Nephron (organoid): ENCODE data around the gene SIRT5.

Experiments
- H3K27ac Mint-ChIP-seq, 3 experiments: 2 replicates each; pipeline ENCODE4 v1.8.0; 2020; ENCODE audit warnings: mixed read lengths in 3 of 3, mild to moderate bottlenecking in 2 of 3, moderate library complexity in 1 of 3
- H3K27me3 Mint-ChIP-seq: 2 replicates; pipeline ENCODE4 v1.8.0; 2021; ENCODE audit warnings: low read depth, mild to moderate bottlenecking, moderate library complexity, mixed read lengths
- H3K36me3 Mint-ChIP-seq: 2 replicates; pipeline ENCODE4 v1.8.0; 2020; ENCODE audit warnings: low read depth, mixed read lengths
- H3K4me1 Mint-ChIP-seq: 2 replicates; pipeline ENCODE4 v1.8.0; 2020; ENCODE audit warnings: mixed read lengths
- H3K4me3 Mint-ChIP-seq, 3 experiments: 2 replicates each; pipeline ENCODE4 v1.8.0; 2020; ENCODE audit warnings: mild to moderate bottlenecking in 3 of 3, mixed read lengths in 3 of 3, moderate library complexity in 2 of 3
- H3K9me3 Mint-ChIP-seq: 2 replicates; pipeline ENCODE4 v1.8.0; 2020; ENCODE audit warnings: mixed read lengths
- TF ChIP-seq, protein P1 (sequence below), 3 experiments: fragments of 200-600 bp; sonication (generic); IDR thresholded peaks; one replicate each; pipeline ENCODE4 v1.5.0; 2021; ENCODE audit warnings: antibody characterized with exemption in 3 of 3; ENCODE audit not compliant: unreplicated experiment in 3 of 3

SIRT5 gene

DNA sequence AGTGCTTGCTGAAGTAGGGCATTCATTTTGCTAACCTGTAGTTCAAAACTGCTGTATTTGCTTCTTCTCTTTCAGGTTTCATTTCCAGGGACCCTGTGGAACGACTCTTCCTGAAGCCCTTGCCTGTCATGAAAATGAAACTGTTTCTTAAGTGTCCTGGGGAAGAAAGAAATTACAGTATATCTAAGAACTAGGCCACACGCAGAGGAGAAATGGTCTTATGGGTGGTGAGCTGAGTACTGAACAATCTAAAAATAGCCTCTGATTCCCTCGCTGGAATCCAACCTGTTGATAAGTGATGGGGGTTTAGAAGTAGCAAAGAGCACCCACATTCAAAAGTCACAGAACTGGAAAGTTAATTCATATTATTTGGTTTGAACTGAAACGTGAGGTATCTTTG lies 37.3 kb downstream of the SIRT5 start:
- no peaks in the 10 kb centered on the region for H3K9me3 Mint-ChIP-seq
- H3K27ac Mint-ChIP-seq, result no peak overlapping the region
- H3K4me3 Mint-ChIP-seq, result peak overlapping the region in 2 of 3 experiments; percentile 37 to 47
- H3K36me3 Mint-ChIP-seq, result peaks cover 26% of the 10 kb centered on the region
- no peaks in the 10 kb centered on the region for H3K27me3 Mint-ChIP-seq
- TF ChIP-seq, protein P1, sequence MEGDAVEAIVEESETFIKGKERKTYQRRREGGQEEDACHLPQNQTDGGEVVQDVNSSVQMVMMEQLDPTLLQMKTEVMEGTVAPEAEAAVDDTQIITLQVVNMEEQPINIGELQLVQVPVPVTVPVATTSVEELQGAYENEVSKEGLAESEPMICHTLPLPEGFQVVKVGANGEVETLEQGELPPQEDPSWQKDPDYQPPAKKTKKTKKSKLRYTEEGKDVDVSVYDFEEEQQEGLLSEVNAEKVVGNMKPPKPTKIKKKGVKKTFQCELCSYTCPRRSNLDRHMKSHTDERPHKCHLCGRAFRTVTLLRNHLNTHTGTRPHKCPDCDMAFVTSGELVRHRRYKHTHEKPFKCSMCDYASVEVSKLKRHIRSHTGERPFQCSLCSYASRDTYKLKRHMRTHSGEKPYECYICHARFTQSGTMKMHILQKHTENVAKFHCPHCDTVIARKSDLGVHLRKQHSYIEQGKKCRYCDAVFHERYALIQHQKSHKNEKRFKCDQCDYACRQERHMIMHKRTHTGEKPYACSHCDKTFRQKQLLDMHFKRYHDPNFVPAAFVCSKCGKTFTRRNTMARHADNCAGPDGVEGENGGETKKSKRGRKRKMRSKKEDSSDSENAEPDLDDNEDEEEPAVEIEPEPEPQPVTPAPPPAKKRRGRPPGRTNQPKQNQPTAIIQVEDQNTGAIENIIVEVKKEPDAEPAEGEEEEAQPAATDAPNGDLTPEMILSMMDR (IDR thresholded peaks at IDR 0.05; ENCODE audit: unreplicated experiment in 3 of 3), result no peak
- H3K4me1 Mint-ChIP-seq, result peaks cover 31% of the 10 kb centered on the region

DNA sequence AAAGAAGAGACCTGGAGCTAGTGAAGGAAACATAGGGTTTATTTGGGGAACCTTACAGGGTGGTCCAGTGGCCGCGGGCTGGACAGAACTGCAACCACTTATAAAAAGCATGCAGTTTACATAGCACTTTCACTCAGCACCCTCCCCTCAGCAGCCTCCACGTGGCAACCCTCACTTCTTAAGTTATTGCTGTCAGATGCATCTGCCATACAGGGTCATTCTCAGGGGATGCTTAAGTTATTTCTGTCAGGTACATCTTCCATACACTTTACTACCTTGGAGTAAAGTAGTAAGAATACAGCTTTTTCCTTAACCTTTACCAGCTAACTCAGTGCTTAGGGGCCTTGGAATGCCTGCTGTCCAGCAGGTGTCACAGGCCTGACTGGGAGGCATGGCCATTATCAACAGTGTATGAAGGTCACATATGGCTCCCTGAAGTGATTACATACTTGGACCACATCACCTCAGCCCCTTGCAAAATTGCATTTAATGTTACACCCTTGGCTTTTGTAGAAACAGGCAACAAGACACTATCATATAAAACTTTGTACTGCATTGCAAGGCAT lies 38.7 kb downstream of the SIRT5 start:
- H3K4me1 Mint-ChIP-seq, result peaks cover 41% of the 10 kb centered on the region
- TF ChIP-seq, protein P1 (IDR thresholded peaks at IDR 0.05; ENCODE audit: unreplicated experiment in 3 of 3), result no peak
- no peaks in the 10 kb centered on the region for H3K27me3 Mint-ChIP-seq
- H3K9me3 Mint-ChIP-seq, result no peaks in the 10 kb centered on the region
- peak overlapping the region in 2 of 3 experiments; percentile 82 to 88 for H3K27ac Mint-ChIP-seq
- peak overlapping the region; percentile 93 to 99 (median 99) for H3K4me3 Mint-ChIP-seq
- H3K36me3 Mint-ChIP-seq, result peaks cover 29% of the 10 kb centered on the region

DNA sequence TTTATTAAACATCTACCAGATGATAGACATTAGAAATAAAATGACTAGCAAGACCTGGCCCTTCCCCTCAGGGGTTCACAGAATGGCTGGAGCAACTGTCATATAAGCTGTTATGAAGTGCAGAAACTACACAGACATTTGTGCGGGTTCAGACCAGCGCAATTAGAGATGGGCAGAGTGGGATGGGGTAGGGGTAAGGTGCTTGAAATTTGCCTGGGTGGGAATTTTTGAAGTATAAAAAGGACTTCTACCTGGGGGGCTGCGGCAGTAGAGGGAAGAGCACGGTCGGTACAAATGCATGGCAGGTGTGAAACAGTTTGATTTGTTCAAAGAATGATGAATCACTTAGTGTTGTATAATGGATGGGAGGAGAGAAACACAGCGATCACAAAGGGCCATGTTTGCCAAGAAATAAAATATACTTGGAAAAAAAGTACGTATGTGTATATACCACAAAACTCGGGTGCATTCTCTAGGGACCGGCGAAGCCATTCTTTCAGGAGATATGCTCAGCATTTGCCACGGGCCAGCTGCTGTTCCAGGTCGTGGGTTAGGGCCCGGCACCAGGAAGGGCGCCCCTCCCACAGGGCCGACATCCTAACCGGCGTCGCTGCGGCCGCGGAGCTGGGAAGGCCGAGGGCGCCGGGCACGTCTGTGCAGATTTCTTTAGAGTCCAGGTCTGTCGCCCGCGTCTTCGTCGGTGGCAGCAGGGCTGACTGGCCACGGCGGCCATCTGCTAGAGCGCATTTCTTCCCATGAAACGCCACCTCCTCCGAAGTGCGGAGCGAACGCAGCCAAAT lies 39.9 kb downstream of the SIRT5 start:
- Mint-ChIP-seq H3K9me3 (no peaks in the 10 kb centered on the region), H3K27ac (peak overlapping the region; percentile 82 to 97 (median 88)), H3K4me1 (peaks cover 41% of the 10 kb centered on the region), H3K4me3 (peak overlapping the region; percentile 93 to 99 (median 99)), H3K27me3 (no peaks in the 10 kb centered on the region), H3K36me3 (peaks cover 37% of the 10 kb centered on the region)
- TF ChIP-seq, protein P1 (IDR thresholded peaks at IDR 0.05; ENCODE audit: unreplicated experiment in 3 of 3), result no peak

DNA sequence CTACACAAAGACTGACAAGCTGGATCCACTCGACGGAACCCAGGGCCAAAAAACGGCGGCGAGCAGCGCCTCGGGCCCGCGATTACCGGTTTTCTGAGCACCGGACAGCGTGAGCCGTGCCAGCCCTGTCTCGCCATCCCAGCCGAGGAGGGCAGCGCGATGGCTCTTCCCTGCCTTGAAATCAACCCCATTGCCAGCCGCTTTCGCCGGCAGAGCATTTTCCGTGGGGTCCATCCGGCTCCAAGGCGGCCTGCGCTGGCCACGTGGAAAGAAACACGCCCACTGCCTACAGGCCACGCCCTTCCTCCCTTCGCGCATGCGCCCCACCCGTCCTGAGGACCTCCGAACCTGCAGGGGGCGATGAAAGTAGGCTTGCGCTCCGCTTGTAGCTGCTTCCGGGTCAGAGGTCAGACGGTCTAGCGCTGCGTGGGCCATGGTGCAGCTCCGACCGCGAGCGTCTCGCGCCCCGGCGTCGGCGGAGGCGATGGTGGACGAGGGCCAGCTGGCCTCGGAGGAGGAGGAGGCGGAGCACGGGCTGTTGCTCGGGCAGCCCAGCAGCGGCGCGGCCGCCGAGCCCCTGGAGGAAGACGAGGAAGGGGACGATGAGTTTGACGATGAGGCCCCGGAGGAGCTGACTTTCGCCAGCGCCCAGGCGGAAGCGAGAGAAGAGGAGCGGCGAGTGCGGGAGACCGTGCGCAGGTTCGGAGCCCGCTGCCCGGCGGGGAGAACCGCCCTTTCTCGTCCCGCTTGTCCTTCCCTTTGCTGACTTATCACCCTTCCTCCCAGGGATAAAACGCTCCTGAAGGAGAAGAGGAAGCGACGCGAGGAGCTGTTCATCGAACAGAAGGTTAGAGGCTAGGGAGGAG lies 40.8 kb downstream of the SIRT5 start, which contains the start of gene NOL7:
TSS of gene NOL7 (plus strand) at position 410 of the 866 bp plus-strand sequence. CDS start at position 434, 24 bp downstream.
- TF ChIP-seq, protein P1 (IDR thresholded peaks at IDR 0.05; ENCODE audit: unreplicated experiment in 3 of 3), result peak; percentile 79 to 92 (median 82)
- Mint-ChIP-seq H3K4me1 (peaks cover 41% of the 10 kb centered on the region), H3K27ac (peak within 1 kb of the TSS; percentile 82 to 97 (median 88)), H3K4me3 (peak within 1 kb of the TSS; percentile 93 to 99 (median 99)), H3K36me3 (peaks cover 45% of the 10 kb centered on the region), H3K27me3 (no peaks in the 10 kb centered on the region), H3K9me3 (no peaks in the 10 kb centered on the region)

DNA sequence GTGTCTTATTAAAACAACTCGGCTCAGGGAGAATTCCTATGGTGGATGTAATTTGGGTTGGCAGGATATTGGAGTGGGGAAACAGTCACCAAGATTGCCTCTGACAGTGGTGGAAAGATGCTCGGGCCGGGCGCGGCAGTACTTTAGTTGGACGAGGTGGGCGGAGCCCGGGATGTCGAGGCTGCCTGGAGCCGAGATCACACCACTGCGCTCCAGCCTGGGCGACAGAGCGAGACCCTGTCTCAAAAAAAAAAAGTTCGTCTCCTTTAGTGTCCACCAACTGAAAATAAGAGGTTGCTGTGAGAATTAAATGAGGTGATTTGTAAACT lies 41.4 kb downstream of the SIRT5 start:
- peaks cover 41% of the 10 kb centered on the region for H3K4me1 Mint-ChIP-seq
- H3K27me3 Mint-ChIP-seq, result no peaks in the 10 kb centered on the region
- H3K27ac Mint-ChIP-seq, result peak overlapping the region; percentile 82 to 97 (median 88)
- H3K36me3 Mint-ChIP-seq, result peaks cover 44% of the 10 kb centered on the region
- H3K9me3 Mint-ChIP-seq, result no peaks in the 10 kb centered on the region
- H3K4me3 Mint-ChIP-seq, result peak overlapping the region; percentile 93 to 99 (median 99)
- TF ChIP-seq, protein P1 (IDR thresholded peaks at IDR 0.05; ENCODE audit: unreplicated experiment in 3 of 3), result no peak
